Measurements from ENCODE around the gene TRIM24. TPM values are rescaled to one million over a fixed set of nuclear protein-coding genes. Genes with fewer than 3 reads are reported as not detected.

TRIM24 gene
- total and polyA plus RNA-seq, 10 of the 15 experiments (the other 5 are each of a cell fraction or from before 2014, with no cell fraction given), result 4.6 to 23.5 (median 13.6) TPM

- TF ChIP-seq ZBTB33 (IDR thresholded peaks at IDR 0.05) (no peak), BRCA1 (IDR thresholded peaks at IDR 0.05; ENCODE audit: low read depth, low read length) (peak; percentile 54; the same call in 1 of the 2 replicates), HDAC6 (IDR thresholded peaks at IDR 0.05; ENCODE audit: unreplicated experiment) (no peak), SIX5 (IDR thresholded peaks at IDR 0.05; ENCODE audit: low read depth, low read length, severe bottlenecking) (no peak), RFX5 (IDR thresholded peaks at IDR 0.05; ENCODE audit: low read depth, low read length) (peak; percentile 41), BHLHE40 (IDR thresholded peaks at IDR 0.05; ENCODE audit: borderline replicate concordance in 1 of 2, low read depth in 2 of 2, low read length in 1 of 2) (no peak), ESRRA (IDR thresholded peaks at IDR 0.05; ENCODE audit: low read length) (no peak), CHD2 (IDR thresholded peaks at IDR 0.05; ENCODE audit: borderline replicate concordance, low read depth, low read length) (peak; percentile 92), CREB1 (IDR thresholded peaks at IDR 0.05; ENCODE audit: low read depth) (no peak), SUZ12 (IDR thresholded peaks at IDR 0.05; ENCODE audit: unreplicated experiment) (no peak), NR2C1 (IDR thresholded peaks at IDR 0.05) (no peak), IKZF1 (conservative IDR thresholded peaks at IDR 0.05) (no peak; the same call in none of the 2 replicates), ZNF217 (IDR thresholded peaks at IDR 0.05) (no peak), SMAD1 (IDR thresholded peaks at IDR 0.05; ENCODE audit: low read depth, partially characterized antibody) (no peak), TCF12 (IDR thresholded peaks at IDR 0.05; ENCODE audit: low read depth, low read length) (no peak), EED (IDR thresholded peaks at IDR 0.05; ENCODE audit: low read depth) (no peak), WRNIP1 (IDR thresholded peaks at IDR 0.05; ENCODE audit: borderline replicate concordance, low read depth, low read length) (no peak), NKRF (conservative IDR thresholded peaks at IDR 0.05) (no peak), STAT1 (conservative IDR thresholded peaks at IDR 0.05) (no peak), PAX8 (IDR thresholded peaks at IDR 0.05) (no peak), FOXK2 (IDR thresholded peaks at IDR 0.05) (no peak), NR2F1 (conservative IDR thresholded peaks at IDR 0.05) (no peak), SMAD5 (IDR thresholded peaks at IDR 0.05; ENCODE audit: low read depth) (no peak), E4F1 (IDR thresholded peaks at IDR 0.05; ENCODE audit: borderline replicate concordance, partially characterized antibody) (no peak), PML (IDR thresholded peaks at IDR 0.05; ENCODE audit: low read length) (no peak), EZH2 (IDR thresholded peaks at IDR 0.05; ENCODE audit: borderline replicate concordance, control insufficient read depth, low read depth, low read length) (no peak), GABPA (IDR thresholded peaks at IDR 0.05; ENCODE audit: low read depth) (no peak)
Observed at GRCh38 chr7:138459413-138460175, 465 bp upstream of the TRIM24 start (continued).

Data from GM12878 (cell line).